K562 (cell line): ENCODE data around the gene MTOR. TPM values are rescaled to one million over a fixed set of nuclear protein-coding genes. Genes with fewer than 3 reads are reported as not detected.
A peak's percentile ranks its signal among the peaks of the same experiment; 100 is the strongest.

ENCODE experiments used
- BDP1 ChIP-seq: IDR thresholded peaks from 3 replicates; pipeline ENCODE4 v1.6.1; 2011; ENCODE audit not compliant: insufficient read length, insufficient read depth
- CHD4 ChIP-seq: fragments of 200-600 bp; sonication (generic); IDR thresholded peaks from 3 replicates; pipeline ENCODE4 v1.6.1; 2012; ENCODE audit warnings: low read depth, mild to moderate bottlenecking, mixed read lengths, low read length, inconsistent platforms; ENCODE audit not compliant: insufficient read depth, insufficient replicate concordance, poor library complexity, severe bottlenecking
- DPF2 ChIP-seq: fragments of 450-650 bp; IDR thresholded peaks from 2 replicates; pipeline ENCODE4 v1.6.1; 2016
- E2F8 ChIP-seq: fragments of 450-650 bp; IDR thresholded peaks from 2 replicates; pipeline ENCODE4 v1.7.1; 2018; ENCODE audit warnings: mild to moderate bottlenecking, low read depth; ENCODE audit not compliant: partially characterized antibody
- GATAD2B ChIP-seq: fragments of 450-650 bp; IDR thresholded peaks from 2 replicates; pipeline ENCODE4 v1.6.1; 2017; ENCODE audit warnings: mild to moderate bottlenecking, borderline replicate concordance
- KHSRP ChIP-seq: fragments of 450-650 bp; IDR thresholded peaks from 2 replicates; pipeline ENCODE4 v1.6.1; 2017
- MEF2A ChIP-seq: IDR thresholded peaks from 2 replicates; pipeline ENCODE4 v1.6.1; 2011; ENCODE audit warnings: low read depth, mild to moderate bottlenecking, low read length, moderate library complexity; ENCODE audit not compliant: control insufficient read depth
- MXD1 ChIP-seq: fragments of 250-450 bp; sonication (Bioruptor Pico); IDR thresholded peaks from 2 replicates; pipeline ENCODE4 v1.8.0; 2021; ENCODE audit warnings: borderline replicate concordance, mild to moderate bottlenecking, moderate library complexity; ENCODE audit not compliant: poor library complexity, severe bottlenecking
- NFIC ChIP-seq: fragments of 450-650 bp; IDR thresholded peaks from 2 replicates; pipeline ENCODE4 v1.6.1; 2017; ENCODE audit warnings: mild to moderate bottlenecking, inconsistent platforms
- NFYB ChIP-seq: IDR thresholded peaks from 2 replicates; pipeline ENCODE4 v1.6.1; 2011; ENCODE audit warnings: mild to moderate bottlenecking, moderate library complexity; ENCODE audit not compliant: insufficient read length; ENCODE audit errors: extremely low read depth
- POLR2H ChIP-seq: IDR thresholded peaks from 2 replicates; pipeline ENCODE4 v1.6.1; 2016; ENCODE audit warnings: missing genetic modification characterization, low read depth, mild to moderate bottlenecking, control low read depth, missing compliant biosample characterization, moderate library complexity
- RNF219 ChIP-seq: fragments of 250-450 bp; sonication (Bioruptor Pico); IDR thresholded peaks from 2 replicates; pipeline ENCODE4 v1.5.0; 2022; ENCODE audit warnings: mild to moderate bottlenecking
- RREB1 ChIP-seq: fragments of 250-450 bp; sonication (Bioruptor Pico); IDR thresholded peaks from 2 replicates; pipeline ENCODE4 v1.4.0; 2020
- TCFL5 ChIP-seq: fragments of 250-450 bp; sonication (Bioruptor Pico); conservative IDR thresholded peaks from 2 replicates; pipeline ENCODE4 v1.6.1; 2021; ENCODE audit warnings: mild to moderate bottlenecking, moderate library complexity, matching md5 sums
- ZNF121 ChIP-seq: sonication (generic); formaldehyde crosslinking; conservative IDR thresholded peaks from 2 replicates; pipeline ENCODE4 v1.8.0; 2022; ENCODE audit warnings: missing genetic modification reagents
- ZNF785 ChIP-seq: fragments of 250-450 bp; sonication (Bioruptor Pico); IDR thresholded peaks from 2 replicates; pipeline ENCODE4 v1.4.0; 2020; ENCODE audit warnings: mild to moderate bottlenecking
- polyA plus RNA-seq, 8 experiments: library from polyadenylated mRNA; depleted of rRNA in 4 of 8; stranded (reverse) in 5 of 8; unstranded in 3 of 8; fragments of >200 nt; fragmentation: Nextera tagmentation in 2 of 8; fragmentation: Illumina TruSeq in 1 of 8; extraction: Ambion mirVana in 2 of 8; extraction: Trizol in 1 of 8; gene quantifications; 2 replicates each; pipeline versions ENCODE4 v1.2.1 to v1.2.3, GENCODE V29; 2011 to 2014; ENCODE audit warnings: inconsistent platforms in 1 of 8, missing spikeins in 1 of 8
- total RNA-seq, 7 experiments: library from RNA; depleted of rRNA in 6 of 7; stranded (reverse); fragments of >200 nt in 6 of 7; fragmentation: Illumina TruSeq in 2 of 7; extraction: Trizol in 2 of 7; gene quantifications; 2 replicates each; pipeline versions ENCODE4 v1.2.1 to v1.2.3, GENCODE V29; 2011 to 2021; ENCODE audit warnings: low replicate concordance in 1 of 7

Gene MTOR
- total and polyA plus RNA-seq, 9 of the 15 experiments (the other 6 are each of a cell fraction or from before 2014, with no cell fraction given), result 11.4 to 71.4 (median 52.2) TPM

- TF ChIP-seq MXD1 (CRISPR knock-in tag) (peak; percentile 85), ZNF785 (CRISPR knock-in tag) (no peak), DPF2 (no peak), NFIC (peak; percentile 67), KHSRP (no peak), POLR2H (peak; percentile 74), TCFL5 (CRISPR knock-in tag) (no peak), GATAD2B (no peak), RNF219 (CRISPR knock-in tag) (no peak), CHD4 (no peak), E2F8 (peak; percentile 82), MEF2A (no peak), BDP1 (no peak), RREB1 (no peak), NFYB (no peak), ZNF121 (CRISPR knock-in tag) (no peak)
Observed at GRCh38 chr1:11272832-11273594, 10.7 kb upstream of the MTOR start, which contains the start of gene UBIAD1 (continued).
